Mesendoderm (in vitro differentiated cells): ENCODE measurements around the gene SERPINB10.

Source experiments
- DNase-seq: peaks from one replicate; pipeline ENCODE4 v3.0.0; 2013
- H2AK5ac ChIP-seq: 2 replicates; pipeline ENCODE4 v1.6.1; 2013; ENCODE audit warnings: low read length, inconsistent platforms
- H2BK120ac ChIP-seq: 2 replicates; pipeline ENCODE4 v1.6.1; 2013; ENCODE audit warnings: low read depth, mild to moderate bottlenecking, low read length, moderate library complexity, mixed read lengths
- H2BK15ac ChIP-seq: replicated peaks from 2 replicates; pipeline ENCODE4 v1.6.1; 2013; ENCODE audit warnings: low read depth, mild to moderate bottlenecking, moderate library complexity
- H2BK5ac ChIP-seq: 2 replicates; pipeline ENCODE4 v1.6.1; 2013; ENCODE audit warnings: low read length, inconsistent platforms
- H3K18ac ChIP-seq: 2 replicates; pipeline ENCODE4 v1.6.1; 2013; ENCODE audit warnings: mild to moderate bottlenecking, low read length, mixed read lengths
- H3K23ac ChIP-seq: one replicate; pipeline ENCODE4 v1.6.1; 2013; ENCODE audit warnings: low read length
- H3K27ac ChIP-seq: 2 replicates; pipeline ENCODE4 v1.5.1; 2013; ENCODE audit warnings: low read depth, mild to moderate bottlenecking, inconsistent platforms, low read length, moderate library complexity
- H3K27me3 ChIP-seq: 2 replicates; pipeline ENCODE4 v1.6.1; 2013; ENCODE audit warnings: low read length, control low read depth, mild to moderate bottlenecking, inconsistent platforms; ENCODE audit not compliant: insufficient read depth, poor library complexity
- H3K36me3 ChIP-seq: 2 replicates; pipeline ENCODE4 v1.6.1; 2013; ENCODE audit warnings: low read length, inconsistent platforms; ENCODE audit not compliant: control insufficient read depth, insufficient read depth
- H3K4ac ChIP-seq: one replicate; pipeline ENCODE4 v1.6.1; 2013; ENCODE audit warnings: low read depth, mild to moderate bottlenecking, low read length, moderate library complexity
- H3K4me1 ChIP-seq: 2 replicates; pipeline ENCODE4 v1.6.1; 2013; ENCODE audit warnings: low read depth, low read length, inconsistent platforms; ENCODE audit not compliant: control insufficient read depth
- H3K4me2 ChIP-seq: 2 replicates; pipeline ENCODE4 v1.6.1; 2013; ENCODE audit warnings: low read length
- H3K4me3 ChIP-seq: 2 replicates; pipeline ENCODE4 v1.5.1; 2013; ENCODE audit warnings: mild to moderate bottlenecking, low read length
- H3K56ac ChIP-seq: one replicate; pipeline ENCODE4 v1.6.1; 2013; ENCODE audit warnings: low read length
- H3K79me1 ChIP-seq: 2 replicates; pipeline ENCODE4 v1.6.1; 2013; ENCODE audit warnings: low read length, inconsistent platforms
- H3K79me2 ChIP-seq: 2 replicates; pipeline ENCODE4 v1.6.1; 2013; ENCODE audit warnings: mild to moderate bottlenecking, low read length; ENCODE audit not compliant: control insufficient read depth, insufficient read depth
- H3K9ac ChIP-seq: 2 replicates; pipeline ENCODE4 v1.6.1; 2013; ENCODE audit warnings: low read length, inconsistent platforms
- H4K5ac ChIP-seq: one replicate; pipeline ENCODE4 v1.6.1; 2013; ENCODE audit warnings: low read length
- H4K8ac ChIP-seq: one replicate; pipeline ENCODE4 v1.6.1; 2013; ENCODE audit warnings: low read depth, mild to moderate bottlenecking, control low read depth, low read length, moderate library complexity
- WGBS: extraction: QIAGEN DNeasy Blood & Tissue Kit; methylation state at CpG from one replicate; pipeline ENCODE4 v1.1.7; 2013; ENCODE audit warnings: low lambda C conversion rate, missing lambda C conversion rate; ENCODE audit not compliant: insufficient coverage; ENCODE audit errors: extremely low coverage; 5-methylcytosine and 5-hydroxymethylcytosine counted together

Gene SERPINB10

GRCh38 chr18:63888470-63889190, 19.1 kb upstream of the SERPINB10 start:
- Histone ChIP-seq H2BK15ac (no peak overlapping the region), H3K4me1 (no peaks in the 10 kb centered on the region), H2AK5ac (no peak overlapping the region), H3K9ac (no peak overlapping the region), H3K4me3 (no peak overlapping the region), H3K18ac (no peak overlapping the region), H3K4me2 (no peak overlapping the region), H3K36me3 (no peaks in the 10 kb centered on the region), H3K27me3 (no peaks in the 10 kb centered on the region), H3K79me1 (no peaks in the 10 kb centered on the region), H3K79me2 (no peaks in the 10 kb centered on the region), H4K5ac (no peak overlapping the region), H3K23ac (no peak overlapping the region), H2BK5ac (no peak overlapping the region), H2BK120ac (no peak overlapping the region), H4K8ac (no peak overlapping the region), H3K56ac (no peak overlapping the region), H3K27ac (no peak overlapping the region), H3K4ac (no peak overlapping the region)
- no CpG with 5 or more reads among the region's 1 CpG for WGBS
- peak; percentile 5 for DNase-seq

DNA sequence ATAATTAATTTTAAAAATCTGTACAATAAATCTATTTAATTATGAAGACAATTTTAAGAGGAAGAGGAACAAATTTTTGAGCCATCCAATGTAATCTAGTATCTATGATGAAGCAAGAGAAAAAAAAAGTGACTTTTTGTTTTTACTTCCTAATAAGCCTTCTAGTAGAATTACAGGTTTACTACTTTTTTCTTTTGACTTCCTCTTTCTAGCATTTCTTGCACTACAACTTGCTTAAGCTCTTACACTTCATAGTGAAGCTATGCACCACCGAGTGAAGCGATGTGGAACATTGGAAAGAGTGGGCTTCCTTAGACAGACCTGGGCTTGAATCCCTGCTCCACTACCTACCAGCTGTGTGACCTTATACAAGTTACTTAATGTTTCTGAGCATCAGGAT, 18.1 kb upstream of the SERPINB10 start:
- Histone ChIP-seq H3K18ac (no peak overlapping the region), H4K8ac (no peak overlapping the region), H2BK15ac (no peak overlapping the region), H3K79me2 (no peaks in the 10 kb centered on the region), H3K4ac (no peak overlapping the region), H3K27me3 (no peaks in the 10 kb centered on the region), H3K4me3 (no peak overlapping the region), H2AK5ac (no peak overlapping the region), H3K79me1 (no peaks in the 10 kb centered on the region), H3K56ac (no peak overlapping the region), H3K23ac (no peak overlapping the region), H2BK5ac (no peak overlapping the region), H3K9ac (no peak overlapping the region), H2BK120ac (no peak overlapping the region), H3K4me1 (no peaks in the 10 kb centered on the region), H3K27ac (no peak overlapping the region), H4K5ac (no peak overlapping the region), H3K36me3 (no peaks in the 10 kb centered on the region), H3K4me2 (no peak overlapping the region)
- WGBS = no CpG with 5 or more reads among the region's 2 CpGs
- no peak for DNase-seq

DNA sequence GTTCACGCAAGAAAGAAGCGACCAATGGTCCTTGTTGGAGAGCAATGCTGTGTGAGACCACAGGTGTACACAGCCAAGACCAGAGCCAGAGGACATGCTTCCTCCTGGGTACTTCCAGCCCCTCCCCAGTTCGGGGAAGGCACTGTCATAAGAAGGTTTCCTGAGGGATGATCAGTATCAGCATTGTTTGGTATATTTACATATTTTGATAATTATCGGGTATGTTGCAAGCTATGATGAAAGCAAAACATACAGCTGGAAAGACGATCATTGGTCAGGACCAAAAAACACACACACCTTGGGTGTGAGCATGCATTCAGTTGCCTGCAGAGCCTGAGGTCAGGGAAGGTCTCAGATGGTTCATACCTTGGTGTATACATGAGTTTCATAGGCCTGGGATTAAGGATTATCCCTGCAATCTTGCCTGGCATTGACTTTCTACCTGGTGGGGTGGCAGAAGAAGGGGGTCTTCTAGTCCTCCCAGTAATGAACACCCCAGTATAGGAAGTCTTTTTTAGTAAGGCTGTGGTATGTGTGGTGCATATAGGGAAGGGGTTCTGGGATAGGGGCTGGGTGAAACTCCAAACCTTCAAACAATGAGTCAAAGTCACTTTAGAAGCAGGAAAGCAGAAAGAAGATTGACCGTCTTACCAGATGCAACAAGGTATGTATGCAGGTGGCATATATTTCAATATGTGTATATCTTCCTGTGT, 17.4 kb upstream of the SERPINB10 start:
- Histone ChIP-seq H3K27me3 (no peaks in the 10 kb centered on the region), H3K56ac (no peak overlapping the region), H4K5ac (no peak overlapping the region), H3K27ac (no peak overlapping the region), H3K4me3 (no peak overlapping the region), H2BK5ac (no peak overlapping the region), H3K4me2 (no peak overlapping the region), H2AK5ac (no peak overlapping the region), H3K18ac (no peak overlapping the region), H3K36me3 (no peaks in the 10 kb centered on the region), H4K8ac (no peak overlapping the region), H3K23ac (no peak overlapping the region), H3K4me1 (no peaks in the 10 kb centered on the region), H2BK15ac (no peak overlapping the region), H3K4ac (no peak overlapping the region), H3K9ac (no peak overlapping the region), H3K79me2 (no peaks in the 10 kb centered on the region), H2BK120ac (no peak overlapping the region), H3K79me1 (no peaks in the 10 kb centered on the region)
- DNase-seq = no peak
- no CpG with 5 or more reads among the region's 6 CpGs for WGBS

DNA sequence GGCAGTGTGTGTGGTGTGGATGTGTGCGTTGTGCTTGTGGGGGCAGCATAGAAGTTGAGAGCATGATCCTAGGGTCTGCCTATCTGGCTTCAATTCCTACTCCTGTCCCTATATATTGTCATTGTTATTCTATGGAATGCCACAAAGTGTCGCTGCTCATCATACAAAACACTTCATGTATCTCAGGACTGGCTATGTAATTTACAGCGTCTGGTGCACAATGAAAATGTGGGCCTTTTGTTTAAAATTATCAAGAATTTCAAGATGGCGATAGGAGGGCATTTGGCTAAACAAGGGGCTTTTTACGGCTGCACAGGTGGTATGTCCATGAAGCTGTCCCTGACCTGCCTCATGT, 16.8 kb upstream of the SERPINB10 start:
- no peak for DNase-seq
- WGBS = no CpG with 5 or more reads among the region's 5 CpGs
- no peak overlapping the region for H3K4ac ChIP-seq

DNA sequence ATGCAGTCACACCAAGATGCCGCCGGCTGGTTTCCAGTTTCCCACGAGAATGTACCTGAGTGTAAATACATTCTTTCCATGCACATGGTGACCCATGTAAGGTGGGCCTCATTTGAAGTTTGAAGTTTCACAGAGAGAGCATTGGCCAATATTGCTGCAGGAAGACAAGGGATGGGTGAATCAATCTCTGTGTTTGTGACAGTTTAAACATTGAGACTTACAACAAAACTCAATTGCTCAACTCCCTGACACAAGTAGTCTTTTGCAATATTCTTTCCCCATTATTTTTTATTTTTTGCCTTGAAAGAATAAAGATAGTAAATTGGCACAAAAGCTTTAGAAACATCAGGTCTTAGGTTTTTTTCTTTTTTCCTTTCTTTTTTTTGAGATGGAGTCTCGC, 15.2 kb upstream of the SERPINB10 start:
- Histone ChIP-seq H3K79me2 (no peaks in the 10 kb centered on the region), H3K56ac (no peak overlapping the region), H2BK15ac (no peak overlapping the region), H3K23ac (no peak overlapping the region), H4K5ac (no peak overlapping the region), H3K9ac (no peak overlapping the region), H3K4me3 (no peak overlapping the region), H4K8ac (no peak overlapping the region), H2BK120ac (no peak overlapping the region), H3K4me1 (no peaks in the 10 kb centered on the region), H2BK5ac (no peak overlapping the region), H3K27me3 (no peaks in the 10 kb centered on the region), H3K36me3 (no peaks in the 10 kb centered on the region), H3K4ac (no peak overlapping the region), H3K18ac (no peak overlapping the region), H3K27ac (no peak overlapping the region), H2AK5ac (no peak overlapping the region), H3K4me2 (no peak overlapping the region), H3K79me1 (no peaks in the 10 kb centered on the region)
- no peak for DNase-seq
- no CpG with 5 or more reads among the region's 4 CpGs for WGBS

More for the DNA sequence above, 16.8 kb upstream of the SERPINB10 start:
- no peak overlapping the region for H3K4me3 ChIP-seq
- H3K79me1 ChIP-seq = no peaks in the 10 kb centered on the region
- H2BK15ac ChIP-seq = no peak overlapping the region
- H3K9ac ChIP-seq = no peak overlapping the region
- H3K4me2 ChIP-seq = no peak overlapping the region
- no peaks in the 10 kb centered on the region for H3K79me2 ChIP-seq
- no peaks in the 10 kb centered on the region for H3K27me3 ChIP-seq
- no peak overlapping the region for H3K56ac ChIP-seq
- H3K23ac ChIP-seq = no peak overlapping the region
- no peaks in the 10 kb centered on the region for H3K36me3 ChIP-seq
- H2BK120ac ChIP-seq = no peak overlapping the region
- no peak overlapping the region for H3K27ac ChIP-seq
- H2AK5ac ChIP-seq = no peak overlapping the region
- no peak overlapping the region for H4K5ac ChIP-seq
- H4K8ac ChIP-seq = no peak overlapping the region
- no peak overlapping the region for H3K18ac ChIP-seq
- H3K4me1 ChIP-seq = no peaks in the 10 kb centered on the region
- H2BK5ac ChIP-seq = no peak overlapping the region
